ENCODE data around the gene ZNF230. TPM values are rescaled to one million over a fixed set of nuclear protein-coding genes. Genes with fewer than 3 reads are reported as not detected.

ZNF230 gene
- total RNA-seq, result 10 to 100 TPM in 3 of 4 donors, 1 to 10 TPM in 1; 6.5 to 15.1 (median 13.9) TPM

DNA sequence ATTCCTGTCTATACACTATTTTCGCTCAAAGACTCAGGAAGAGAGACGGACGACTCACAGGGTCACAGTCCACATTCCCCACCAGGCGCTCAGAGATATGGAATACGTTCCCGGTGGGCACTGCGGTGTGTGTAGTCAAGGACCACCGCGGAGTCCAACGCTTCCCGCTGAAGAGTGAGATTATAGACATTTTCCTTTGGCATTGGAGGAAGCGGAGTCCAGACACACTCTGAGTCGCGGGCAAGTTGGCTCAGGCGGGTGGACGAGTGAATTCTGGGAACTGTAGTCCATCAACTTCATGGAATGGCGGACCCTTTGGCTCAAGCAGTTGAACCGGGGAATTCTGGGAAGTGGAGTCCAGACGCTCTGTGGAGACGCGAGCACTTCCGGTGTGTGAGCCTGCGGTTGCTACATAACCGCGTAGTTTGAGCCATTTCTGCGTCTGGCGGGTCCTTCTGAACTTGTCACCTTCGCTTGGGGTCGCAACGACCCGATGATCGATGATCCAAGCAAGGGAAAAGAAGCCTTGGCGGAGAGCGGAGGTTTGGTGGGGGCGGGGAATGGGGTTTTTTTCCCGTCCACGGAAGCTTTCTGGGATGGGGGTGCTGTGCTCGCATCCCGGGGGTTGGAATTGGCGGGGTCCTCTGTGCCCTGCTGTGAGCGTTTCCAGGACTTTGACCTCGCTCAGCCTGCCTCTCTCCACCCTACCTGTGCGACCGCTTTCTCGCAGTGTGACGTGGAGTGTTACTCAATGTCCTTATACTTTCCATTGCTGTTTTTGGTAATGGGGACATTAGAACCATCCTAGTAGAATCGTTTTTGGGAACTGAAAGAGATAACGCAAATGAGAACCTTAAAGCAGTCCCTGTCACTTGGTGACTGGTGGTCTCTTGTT is at the start of gene ZNF230:
Gene ZNF230 (plus strand): TSS at position 392 of the 895 bp plus-strand sequence. CDS start 4,122 bp downstream, outside the sequence.
- intact Hi-C loops (cut with DNase I; ENCODE audit: low total_unique reads), result no loop called here
- H3K4me3 ChIP-seq, result peak within 1 kb of the TSS; percentile 60 to 73
- H3K27me3 ChIP-seq, result no peaks in the 10 kb centered on the region
- peaks cover 0 to 22% of the 10 kb centered on the region in 2 donors for H3K9me3 ChIP-seq
- H3K36me3 ChIP-seq, result no peaks in the 10 kb centered on the region
- DNase-seq, result peak; percentile 89 to 95
- peaks cover 0 to 5% of the 10 kb centered on the region in 2 donors for H3K4me1 ChIP-seq
- peak within 1 kb of the TSS; percentile 45 to 55 for H3K27ac ChIP-seq
- TF ChIP-seq CTCF (IDR thresholded peaks at IDR 0.05) (no peak), POLR2A (IDR thresholded peaks at IDR 0.05) (no peak)

GRCh38 chr19:43956827-43957226 is 45.9 kb upstream of the ZNF230 start:
- Histone ChIP-seq H3K4me1 (no peaks in the 10 kb centered on the region), H3K27me3 (no peaks in the 10 kb centered on the region), H3K27ac (no peak overlapping the region), H3K4me3 (no peak overlapping the region), H3K9me3 (peaks cover 3 to 54% of the 10 kb centered on the region in 2 donors), H3K36me3 (no peaks in the 10 kb centered on the region)
- DNase-seq, result no peak
- intact Hi-C loops (cut with DNase I; ENCODE audit: low total_unique reads), result no loop called here
- TF ChIP-seq CTCF (IDR thresholded peaks at IDR 0.05) (no peak), POLR2A (IDR thresholded peaks at IDR 0.05) (no peak)

GRCh38 chr19:43957891-43958290 is 44.9 kb upstream of the ZNF230 start:
- Histone ChIP-seq H3K27ac (no peak overlapping the region), H3K4me1 (no peaks in the 10 kb centered on the region), H3K9me3 (peaks cover 3 to 62% of the 10 kb centered on the region in 2 donors), H3K36me3 (no peaks in the 10 kb centered on the region), H3K4me3 (no peak overlapping the region), H3K27me3 (no peaks in the 10 kb centered on the region)
- intact Hi-C loops (cut with DNase I; ENCODE audit: low total_unique reads), result no loop called here
- DNase-seq, result no peak
- TF ChIP-seq CTCF (IDR thresholded peaks at IDR 0.05), result no peak
- no peak for TF ChIP-seq POLR2A (IDR thresholded peaks at IDR 0.05)

GRCh38 chr19:43960411-43960810 is 42.3 kb upstream of the ZNF230 start:
- Histone ChIP-seq H3K36me3 (no peaks in the 10 kb centered on the region), H3K27me3 (no peaks in the 10 kb centered on the region), H3K4me1 (no peaks in the 10 kb centered on the region), H3K4me3 (no peak overlapping the region), H3K9me3 (peaks cover 3 to 87% of the 10 kb centered on the region in 2 donors), H3K27ac (no peak overlapping the region)
- TF ChIP-seq POLR2A (IDR thresholded peaks at IDR 0.05) (no peak), CTCF (IDR thresholded peaks at IDR 0.05) (no peak)
- intact Hi-C loops (cut with DNase I; ENCODE audit: low total_unique reads), result no loop called here
- DNase-seq, result no peak

DNA sequence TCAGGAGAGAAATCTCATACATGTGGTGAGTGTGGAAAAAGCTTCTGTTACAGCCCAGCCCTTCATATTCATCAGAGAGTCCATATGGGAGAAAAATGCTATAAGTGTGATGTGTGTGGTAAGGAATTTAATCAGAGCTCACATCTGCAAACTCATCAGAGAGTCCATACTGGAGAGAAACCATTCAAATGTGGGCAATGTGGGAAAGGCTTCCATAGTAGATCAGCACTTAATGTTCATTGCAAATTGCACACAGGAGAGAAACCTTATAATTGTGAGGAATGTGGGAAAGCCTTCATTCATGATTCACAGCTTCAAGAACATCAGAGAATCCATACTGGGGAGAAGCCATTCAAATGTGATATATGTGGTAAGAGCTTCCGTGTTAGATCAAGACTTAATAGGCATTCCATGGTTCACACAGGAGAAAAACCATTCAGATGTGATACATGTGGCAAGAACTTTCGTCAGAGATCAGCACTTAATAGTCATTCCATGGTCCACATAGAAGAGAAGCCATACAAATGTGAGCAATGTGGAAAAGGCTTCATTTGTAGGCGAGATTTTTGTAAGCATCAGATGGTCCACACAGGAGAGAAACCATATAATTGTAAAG is 36.6 kb upstream of the ZNF230 start:
- Histone ChIP-seq H3K4me3 (no peak overlapping the region), H3K27me3 (no peaks in the 10 kb centered on the region), H3K4me1 (no peaks in the 10 kb centered on the region), H3K27ac (no peak overlapping the region), H3K9me3 (peaks cover 0 to 94% of the 10 kb centered on the region in 2 donors), H3K36me3 (peaks cover 0 to 3% of the 10 kb centered on the region in 2 donors)
- DNase-seq, result no peak
- no peak for TF ChIP-seq CTCF (IDR thresholded peaks at IDR 0.05)
- no peak for TF ChIP-seq POLR2A (IDR thresholded peaks at IDR 0.05)
- intact Hi-C loops (cut with DNase I; ENCODE audit: low total_unique reads), result no loop called here

Measured in uterus (tissue), 4 donors.